Thoracic aorta (tissue), 2 donors: ENCODE results near the gene ZBTB8OS. TPM values are rescaled to one million over a fixed set of nuclear protein-coding genes. Genes with fewer than 3 reads are reported as not detected.

ENCODE experiments used
- total RNA-seq, 2 donors: library from RNA; depleted of rRNA; stranded (reverse); fragments of >200 nt; gene quantifications; one replicate each; pipeline versions ENCODE4 v1.1.0 to v1.2.3, GENCODE V29; 2016

ZBTB8OS gene
- total RNA-seq, 2 donors from 2014 or later: 29.8 to 48.2 TPM

Other genes with a start within 250 kb of the ZBTB8OS start
- not detected for gene ZBTB8B, start 185.5 kb downstream of the ZBTB8OS start, total RNA-seq
- gene ZBTB8A, start 111.1 kb downstream of the ZBTB8OS start, total RNA-seq: 1 to 10 TPM; 4.5 to 5.6 TPM
- 10 to 100 TPM; 66.9 to 80.8 TPM for gene RBBP4, start 658 bp upstream of the ZBTB8OS start, total RNA-seq
- gene SYNC, start 52.2 kb upstream of the ZBTB8OS start, total RNA-seq: 100 to 1,000 TPM in 1 of 2 donors, 10 to 100 TPM in 1; 71.5 to 119 TPM
- gene YARS1, start 166.8 kb upstream of the ZBTB8OS start, total RNA-seq: 10 to 100 TPM; 62.5 to 74.9 TPM
- gene S100PBP, start 167.1 kb upstream of the ZBTB8OS start, total RNA-seq: 10 to 100 TPM; 44.3 to 46.1 TPM
- gene FNDC5, start 220.4 kb upstream of the ZBTB8OS start, total RNA-seq: 10 to 100 TPM in 1 of 2 donors, 1 to 10 TPM in 1; 6.2 to 18.8 TPM
- gene HPCA, start 235.9 kb upstream of the ZBTB8OS start, total RNA-seq: not detected